NOMO-1 (cell line): ENCODE results near the gene GBX1.

Experiments used
- DNase-seq, 2 experiments: peaks; one replicate each; lab custom pipeline; 2025; ENCODE audit not compliant: unreplicated experiment in 2 of 2; lab: John Stamatoyannopoulos, UW

GBX1 gene

DNA sequence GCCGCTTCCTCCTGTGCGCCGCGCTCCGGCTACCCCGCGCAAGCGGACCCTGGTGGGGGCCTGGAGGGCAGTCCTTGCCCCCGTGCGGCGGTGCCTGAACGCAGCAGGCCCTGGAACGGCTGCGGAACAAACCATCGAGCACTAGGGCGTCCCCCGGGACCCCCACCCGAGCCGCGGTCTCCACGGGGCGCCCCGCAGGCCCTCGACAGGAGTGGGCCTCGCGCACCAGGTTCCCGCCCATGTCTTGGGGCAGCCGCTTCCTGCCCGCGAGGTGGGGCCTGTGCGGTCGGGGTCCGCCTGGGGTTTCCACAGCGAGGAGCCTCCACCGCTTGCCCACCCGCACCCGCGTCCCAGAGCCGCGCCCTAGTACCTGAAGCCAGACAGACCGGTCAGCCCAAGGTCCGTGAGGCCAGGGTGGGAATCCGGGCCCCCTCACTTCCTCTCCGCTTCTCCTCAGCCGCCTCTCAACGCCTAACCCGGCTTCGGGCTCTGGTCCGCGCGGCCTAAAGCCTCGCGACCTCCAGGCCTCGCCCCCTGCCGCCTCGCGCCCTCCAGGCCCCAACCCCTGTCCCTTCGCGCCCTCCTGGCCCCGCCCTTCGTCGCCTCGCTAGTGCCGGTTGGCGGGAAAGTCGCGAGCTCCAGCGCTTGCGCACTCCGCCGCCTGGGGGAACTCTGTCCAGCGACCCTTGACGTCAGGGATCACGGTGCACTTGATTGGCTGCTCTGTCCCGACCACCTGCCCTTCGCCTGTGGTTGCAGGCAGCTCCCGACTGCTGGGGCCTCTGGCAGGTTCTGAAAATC is 7.0 kb upstream of the GBX1 start:
- DNase-seq, result no peak

DNA sequence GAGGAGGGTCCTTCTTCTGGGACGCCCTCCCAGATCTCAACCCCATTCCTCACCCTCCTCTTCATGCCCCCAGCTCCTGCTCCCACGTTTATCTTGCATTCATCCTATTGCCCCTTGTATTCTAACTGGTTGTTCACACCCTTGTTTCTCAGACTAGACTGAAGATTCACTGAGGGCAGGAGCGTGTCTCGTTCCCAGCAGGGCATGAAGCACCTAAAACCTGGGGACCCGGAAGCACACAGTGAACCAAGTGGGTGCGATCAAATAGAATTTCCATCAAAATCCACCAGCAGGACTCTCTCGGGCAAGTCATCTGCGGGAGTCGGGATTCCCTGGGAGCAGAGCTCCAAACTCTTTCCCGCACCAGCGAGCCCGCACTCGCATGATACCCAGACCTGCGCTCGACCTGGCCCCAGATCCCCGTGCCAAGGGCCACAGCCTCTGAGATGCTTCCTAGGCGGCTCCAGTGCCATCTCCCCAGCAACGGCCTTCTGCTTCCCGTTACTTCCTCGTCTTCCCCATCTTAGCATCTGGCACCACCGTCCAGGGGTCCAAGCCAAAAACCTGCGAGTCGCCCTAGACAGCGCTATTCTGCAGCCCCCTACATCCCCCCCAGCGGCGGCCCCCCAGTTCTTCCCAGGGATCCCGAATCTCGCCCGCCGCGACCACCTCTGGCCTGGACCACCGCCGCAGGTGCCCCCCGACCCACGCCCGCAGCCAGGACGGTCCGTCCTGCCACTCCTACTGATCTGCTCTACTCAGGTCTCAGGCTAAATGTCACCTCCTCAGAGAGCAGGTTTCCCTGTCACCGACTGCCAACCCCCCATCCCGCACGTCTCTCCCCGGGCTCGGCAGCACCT is 6.1 kb upstream of the GBX1 start:
- no peak for DNase-seq

DNA sequence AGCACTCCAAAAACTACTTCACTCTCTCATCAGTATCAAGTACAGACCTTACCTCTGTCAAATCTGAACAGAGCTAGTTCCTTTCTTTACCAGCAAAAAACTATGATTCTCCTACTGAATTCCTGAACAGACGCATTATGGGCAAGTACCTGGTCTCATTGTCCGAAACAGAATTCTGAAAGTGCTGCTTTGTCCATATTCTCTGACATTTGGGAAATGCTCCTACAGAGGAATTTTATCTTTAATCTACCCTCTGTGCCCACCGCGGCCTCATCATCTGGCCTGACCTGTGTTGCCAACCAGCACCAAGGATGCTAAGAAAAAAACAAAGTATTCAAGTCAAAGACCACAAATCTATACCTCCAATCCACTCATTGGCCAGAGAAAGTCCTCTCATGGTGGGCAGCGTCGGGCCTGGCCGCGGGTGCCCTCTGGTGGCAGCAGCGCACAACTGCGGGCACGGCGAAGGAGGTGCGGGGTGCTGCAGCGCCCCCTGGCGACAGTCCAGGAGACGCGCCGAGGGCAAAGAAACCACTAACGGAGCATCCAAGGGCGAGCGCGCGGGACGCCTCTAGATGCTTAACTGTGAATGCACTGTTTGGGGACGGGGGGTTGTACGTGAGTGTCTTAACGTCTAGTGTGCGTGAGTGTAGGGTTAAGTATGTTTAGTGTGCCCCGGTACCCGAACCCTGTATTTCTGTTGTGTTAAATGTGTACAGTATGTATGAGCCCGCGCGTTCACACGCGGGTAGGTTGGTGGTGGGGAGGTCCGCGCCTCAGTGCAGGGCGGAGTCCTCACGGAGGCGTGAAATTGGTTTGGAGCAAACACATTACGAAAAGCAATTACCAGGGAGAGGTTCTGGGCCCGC is 5.0 kb upstream of the GBX1 start:
- DNase-seq, result peak; percentile 18 to 34

DNA sequence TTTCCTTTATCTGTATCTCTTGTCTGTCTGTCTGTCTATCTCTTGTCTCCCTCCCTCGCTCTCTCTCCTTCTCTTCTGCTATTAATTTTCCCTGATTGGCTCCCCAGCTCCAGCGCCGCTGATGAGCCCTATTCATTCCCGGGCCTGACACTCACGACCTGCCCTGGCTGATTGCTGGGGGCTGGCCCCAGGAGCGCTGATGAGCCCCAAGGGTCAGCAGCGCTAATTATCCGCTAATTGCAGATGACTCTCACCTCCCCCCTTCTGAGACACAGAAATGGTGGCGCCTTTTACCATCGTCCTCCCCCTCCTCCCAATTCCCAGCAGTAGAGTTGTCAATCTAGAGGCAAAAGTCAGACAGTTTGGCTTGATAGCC is 1.3 kb upstream of the GBX1 start:
- no peak for DNase-seq

DNA sequence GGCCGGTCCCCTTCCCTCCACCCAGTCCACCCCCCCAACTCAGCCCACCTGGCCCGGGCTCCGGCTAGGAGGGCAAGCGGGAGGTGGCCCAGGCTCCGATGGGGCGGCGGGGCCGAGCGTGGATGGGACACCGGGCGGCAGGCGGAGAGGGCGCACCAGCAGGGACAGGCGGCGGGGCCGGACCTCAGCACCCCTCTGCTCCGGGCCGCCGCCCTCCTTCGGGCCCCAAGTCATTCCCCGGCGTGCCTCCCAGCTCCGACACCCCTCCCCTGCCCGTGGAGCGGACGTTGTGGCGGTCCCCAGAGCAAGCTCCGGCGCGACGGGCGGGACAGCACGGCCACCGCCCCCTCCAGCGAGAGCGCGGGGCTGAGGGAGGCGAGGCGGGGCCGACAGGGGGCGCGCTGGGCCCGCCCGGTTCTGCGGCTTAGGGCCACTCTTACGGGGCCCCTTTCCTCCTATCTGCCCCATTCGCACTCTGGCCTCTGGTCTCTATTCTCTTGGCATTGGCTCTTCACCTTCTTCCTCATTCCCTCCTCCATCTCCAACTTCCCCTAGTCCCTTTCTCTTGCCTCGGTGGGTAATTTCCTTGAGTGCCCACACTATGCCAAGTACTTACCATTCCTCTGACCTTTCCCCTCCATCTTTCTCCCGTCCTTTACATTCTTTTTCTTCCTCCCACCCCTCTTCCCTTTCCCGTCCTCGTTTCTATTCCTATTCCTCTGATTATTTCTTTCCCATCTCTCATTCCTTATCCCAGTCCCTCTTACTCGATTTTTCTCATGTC is 701 bp upstream of the GBX1 start:
- DNase-seq, result peak; percentile 15 to 50

DNA sequence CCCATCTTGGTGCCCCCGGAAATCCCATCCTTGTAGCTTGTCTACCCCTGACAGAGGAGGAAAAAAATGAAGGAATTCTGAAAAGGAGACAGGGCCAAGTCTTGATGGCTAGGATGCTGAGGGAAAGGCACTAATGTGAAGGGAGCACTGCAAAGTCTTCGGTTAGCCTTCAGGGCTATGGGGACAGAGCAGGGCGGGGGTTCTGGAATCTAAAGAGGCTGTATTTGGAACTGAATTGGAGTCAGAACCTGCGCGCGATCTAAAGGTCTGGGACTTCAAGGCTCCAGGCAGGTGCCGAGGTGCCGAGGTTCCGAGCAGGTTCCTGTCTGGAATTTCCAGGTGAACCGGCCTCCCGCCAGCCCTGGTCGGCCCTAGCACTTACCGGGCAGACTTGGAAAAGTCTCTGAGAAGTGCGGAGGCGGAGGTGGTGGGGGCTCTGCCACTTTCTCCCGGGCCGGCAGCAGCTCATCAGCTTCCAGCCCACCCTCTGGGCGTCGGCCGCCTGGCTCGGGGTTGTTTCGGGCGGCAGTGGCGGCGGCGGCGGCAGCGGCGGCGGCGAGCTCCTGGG is 781 bp downstream of the GBX1 start:
- DNase-seq, result no peak

DNA sequence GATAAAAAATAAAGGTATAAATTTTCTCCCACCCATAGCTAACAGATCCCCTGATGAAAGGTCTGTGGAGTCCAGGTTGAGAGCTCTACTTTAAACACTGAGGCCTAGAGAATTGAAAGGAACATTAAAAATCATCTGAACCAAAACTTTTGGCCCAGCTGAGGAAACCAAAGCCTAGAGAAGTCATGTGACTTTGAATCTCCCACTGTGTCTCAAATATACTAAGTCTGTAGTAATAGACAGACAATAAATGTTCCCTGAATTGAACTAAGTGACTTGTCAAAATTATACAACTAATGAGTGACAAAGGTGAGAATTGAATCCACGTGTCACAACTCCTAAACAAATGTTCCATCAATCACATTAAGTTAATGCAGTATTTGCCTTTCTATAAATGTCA is 5.7 kb downstream of the GBX1 start:
- no peak for DNase-seq

DNA sequence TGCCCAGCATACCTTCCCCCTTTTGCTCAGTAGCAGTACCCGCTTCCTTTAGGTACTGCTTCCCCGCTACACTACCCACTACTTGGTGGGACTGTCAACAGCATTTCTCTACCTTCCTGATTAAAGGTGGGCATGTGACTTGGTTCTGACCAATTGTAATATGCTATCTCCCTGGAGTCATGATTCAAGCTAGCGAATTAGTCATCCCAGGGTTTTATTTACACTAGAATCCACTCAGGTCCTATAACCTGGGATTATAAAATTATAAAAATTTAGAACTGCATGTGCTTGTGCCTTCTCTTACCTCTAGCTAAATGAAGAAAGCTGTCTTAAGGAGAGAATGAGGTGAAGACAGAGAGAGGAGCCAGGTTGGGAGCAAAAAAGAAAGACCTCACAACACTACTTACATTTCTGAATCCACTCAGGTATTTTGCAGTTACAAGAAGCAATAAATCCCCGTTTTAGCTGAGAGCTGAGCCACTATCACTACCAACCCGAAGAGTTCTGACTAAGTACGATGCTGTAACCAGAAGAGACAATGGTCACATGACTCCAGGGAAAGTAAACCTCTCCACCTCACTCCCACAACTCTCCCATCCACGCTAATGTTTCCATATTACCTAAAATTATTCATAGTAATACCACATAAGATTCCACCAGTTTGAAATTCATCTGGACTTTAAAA is 9.7 kb downstream of the GBX1 start:
- DNase-seq, result no peak

DNA sequence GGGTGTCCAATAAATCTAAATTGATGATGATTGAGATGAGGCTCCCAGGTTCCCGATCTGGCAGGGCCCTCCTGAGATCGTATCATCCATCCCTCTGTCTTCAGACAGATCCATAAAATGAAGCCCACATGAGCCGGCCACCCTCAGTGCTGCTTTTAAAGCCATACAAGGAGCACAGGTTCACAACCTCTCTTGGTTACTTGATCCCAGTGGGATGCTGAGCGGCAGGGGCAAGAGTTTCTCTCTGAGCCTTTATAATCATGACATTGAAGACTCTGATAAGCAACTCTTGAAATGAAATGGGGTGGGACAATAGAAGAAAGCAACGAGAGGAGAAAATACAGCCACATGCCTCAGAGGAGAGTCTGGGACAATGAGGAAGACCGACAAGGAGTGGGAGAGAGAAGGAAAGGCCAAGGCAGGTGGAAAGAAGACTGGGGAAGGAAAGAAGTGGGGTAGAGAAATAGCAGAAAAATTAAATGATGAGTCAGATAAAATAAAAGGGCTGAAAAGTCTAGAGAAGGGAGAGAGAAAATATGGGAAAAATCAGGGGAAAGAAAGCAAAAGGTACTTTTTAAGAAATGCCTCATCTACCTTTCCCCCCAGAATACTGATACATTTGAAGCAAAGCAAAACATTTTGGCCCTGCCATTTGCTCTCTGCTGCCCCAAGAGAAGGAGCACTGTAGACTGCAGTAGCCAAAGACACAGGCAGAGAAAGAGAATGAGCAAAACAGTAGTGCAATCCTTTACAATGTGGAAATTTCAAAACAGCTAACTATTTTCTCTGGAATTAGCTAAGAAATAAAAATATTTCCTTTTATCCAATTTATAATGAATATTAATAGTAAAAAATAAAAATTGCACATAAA is 14.6 kb downstream of the GBX1 start:
- DNase-seq, result no peak

DNA sequence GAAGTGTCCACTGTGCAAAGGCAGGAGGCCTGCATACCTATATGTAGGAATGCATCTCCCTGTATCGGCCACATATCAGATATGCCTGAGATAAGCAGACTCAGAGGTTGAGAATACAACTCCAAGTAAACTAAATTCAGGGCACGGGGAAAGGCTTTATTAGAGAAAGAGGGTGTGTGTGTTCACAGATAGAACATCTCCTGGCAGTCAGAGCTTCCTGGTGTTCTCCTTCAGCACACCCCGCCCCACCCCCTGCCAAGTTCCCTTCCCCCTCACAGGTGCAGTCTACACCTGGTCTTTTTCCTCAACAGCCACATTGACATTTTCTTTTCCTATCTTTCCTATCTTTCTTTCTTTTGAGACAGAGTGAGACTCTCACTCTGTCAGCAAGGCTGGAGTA is 17.1 kb downstream of the GBX1 start:
- no peak for DNase-seq

DNA sequence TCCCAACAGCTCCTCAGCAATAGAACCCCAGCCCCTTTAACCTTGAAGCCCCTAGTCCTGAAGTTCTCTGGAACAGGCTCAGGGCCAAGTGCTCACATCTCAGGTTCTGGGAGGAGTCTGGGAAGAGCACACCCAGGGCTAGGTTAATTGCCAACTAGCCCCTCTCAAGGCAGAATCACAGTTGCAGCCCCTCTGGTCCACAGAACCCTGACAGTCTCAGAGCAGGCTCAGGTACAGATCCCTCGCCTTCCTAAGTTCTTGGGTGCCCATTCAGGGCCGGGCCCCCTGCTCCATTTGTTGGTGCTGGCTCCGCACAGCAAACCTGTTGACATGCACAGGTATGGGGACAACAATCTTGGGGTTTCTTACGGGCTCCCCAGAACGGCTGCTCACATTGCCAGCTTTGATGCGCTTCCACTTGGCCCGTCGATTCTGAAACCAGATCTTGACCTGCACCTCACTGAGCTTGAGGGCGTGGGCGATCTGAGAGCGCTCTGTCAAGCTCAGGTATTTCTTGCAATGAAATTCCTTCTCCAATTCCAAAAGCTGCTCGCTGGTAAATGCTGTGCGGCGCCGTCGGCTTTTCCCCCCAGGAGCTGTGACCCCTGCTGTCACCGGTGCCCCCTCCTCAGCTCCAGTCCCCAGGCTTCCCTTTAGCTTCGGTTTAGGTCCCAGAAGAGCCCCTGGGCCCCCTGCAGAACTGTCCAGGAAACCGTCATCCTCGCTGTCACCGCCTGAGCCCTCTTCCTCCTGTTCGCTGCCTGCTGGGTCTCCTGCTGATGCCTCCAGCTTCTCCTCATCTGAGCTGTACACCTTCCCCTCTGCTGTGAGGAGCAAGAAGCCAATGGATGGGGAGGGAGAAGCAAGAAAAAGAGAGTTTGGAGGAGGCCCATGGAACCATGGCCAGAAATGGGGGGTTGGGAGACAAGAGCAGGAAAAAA is 18.9 kb downstream of the GBX1 start:
- no peak for DNase-seq

DNA sequence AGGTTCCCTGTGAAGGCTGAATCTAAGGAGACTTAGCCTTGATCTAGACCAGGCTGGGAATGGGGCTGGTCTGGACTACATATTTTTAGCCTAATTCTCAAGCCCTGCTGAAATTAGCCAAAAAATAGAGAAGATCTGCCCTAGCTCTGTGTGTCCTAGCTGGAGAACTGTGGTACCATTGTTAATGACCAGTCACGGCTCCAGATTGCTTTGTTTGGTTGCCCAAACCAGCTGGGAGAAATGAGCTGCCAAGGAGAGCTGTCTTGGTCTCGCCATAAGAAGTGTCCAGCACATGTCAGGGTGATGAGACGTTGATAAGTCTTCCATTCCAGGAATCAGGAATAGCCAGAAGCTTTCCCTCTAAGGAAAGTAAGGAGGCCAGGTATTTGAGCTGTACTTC is 20.7 kb downstream of the GBX1 start:
- DNase-seq, result no peak

DNA sequence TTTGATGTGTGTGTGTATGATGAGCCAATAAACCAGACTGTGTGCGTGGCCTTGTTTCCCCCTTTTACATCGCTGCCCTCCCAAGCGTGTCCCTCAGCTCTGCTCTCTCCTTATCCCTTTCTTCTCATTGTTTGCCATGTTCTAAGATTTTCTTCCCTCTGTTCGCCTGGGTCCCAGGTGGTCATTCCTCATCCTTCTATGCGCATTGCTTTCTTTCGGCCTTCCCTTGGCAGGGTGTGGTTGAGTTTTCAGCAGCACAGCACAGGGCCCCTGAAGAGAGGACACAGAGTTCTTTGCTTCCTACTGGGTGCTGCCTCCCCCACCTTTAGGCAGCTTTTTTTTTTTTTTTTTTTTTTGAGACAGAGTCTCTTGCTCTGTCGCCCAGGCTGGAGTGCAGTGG is 23.1 kb downstream of the GBX1 start:
- no peak for DNase-seq

DNA sequence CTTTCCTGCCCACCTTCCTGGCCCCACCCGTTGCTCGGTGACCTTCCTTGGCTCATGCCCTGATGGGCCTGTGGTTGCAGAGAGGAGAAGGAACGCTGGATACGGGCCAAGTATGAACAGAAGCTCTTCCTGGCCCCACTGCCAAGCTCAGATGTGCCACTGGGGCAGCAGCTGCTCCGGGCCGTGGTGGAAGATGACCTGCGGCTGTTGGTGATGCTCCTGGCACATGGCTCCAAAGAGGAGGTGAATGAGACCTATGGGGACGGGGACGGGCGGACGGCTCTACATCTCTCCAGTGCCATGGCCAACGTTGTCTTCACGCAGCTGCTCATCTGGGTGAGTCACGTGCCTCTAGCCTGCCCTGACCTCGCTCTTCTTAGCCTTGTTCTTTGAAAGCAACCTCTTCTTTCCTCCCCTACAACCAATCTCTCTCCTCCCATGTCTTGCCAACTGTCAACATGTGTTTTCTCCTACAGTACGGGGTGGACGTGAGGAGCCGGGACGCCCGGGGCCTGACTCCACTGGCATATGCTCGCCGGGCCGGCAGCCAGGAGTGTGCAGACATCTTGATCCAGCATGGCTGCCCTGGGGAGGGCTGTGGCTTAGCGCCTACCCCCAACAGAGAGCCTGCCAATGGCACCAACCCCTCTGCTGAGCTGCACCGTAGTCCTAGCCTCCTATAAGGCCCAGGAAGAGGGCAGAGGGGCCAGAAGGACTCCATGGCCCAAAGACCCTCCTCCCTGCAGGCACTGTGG is 24.1 kb downstream of the GBX1 start:
- DNase-seq, result no peak

DNA sequence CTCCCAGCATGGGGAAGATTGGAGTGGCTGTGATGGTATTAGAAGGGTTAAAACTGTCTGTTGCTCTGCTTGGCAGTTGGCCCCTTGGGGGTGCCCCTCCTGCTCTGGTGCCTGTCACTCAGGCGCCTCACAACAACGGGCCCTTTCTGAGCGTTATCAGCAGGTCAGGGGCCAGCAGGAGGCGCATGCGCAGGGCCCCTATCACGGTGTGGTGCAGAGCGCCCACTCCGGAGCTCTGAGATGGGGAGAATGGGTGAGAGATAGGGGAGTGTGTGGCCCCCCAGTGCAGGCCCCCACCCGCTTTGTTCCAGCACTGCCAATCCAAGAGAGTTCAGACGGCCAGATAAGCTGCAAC is 24.8 kb downstream of the GBX1 start:
- no peak for DNase-seq

DNA sequence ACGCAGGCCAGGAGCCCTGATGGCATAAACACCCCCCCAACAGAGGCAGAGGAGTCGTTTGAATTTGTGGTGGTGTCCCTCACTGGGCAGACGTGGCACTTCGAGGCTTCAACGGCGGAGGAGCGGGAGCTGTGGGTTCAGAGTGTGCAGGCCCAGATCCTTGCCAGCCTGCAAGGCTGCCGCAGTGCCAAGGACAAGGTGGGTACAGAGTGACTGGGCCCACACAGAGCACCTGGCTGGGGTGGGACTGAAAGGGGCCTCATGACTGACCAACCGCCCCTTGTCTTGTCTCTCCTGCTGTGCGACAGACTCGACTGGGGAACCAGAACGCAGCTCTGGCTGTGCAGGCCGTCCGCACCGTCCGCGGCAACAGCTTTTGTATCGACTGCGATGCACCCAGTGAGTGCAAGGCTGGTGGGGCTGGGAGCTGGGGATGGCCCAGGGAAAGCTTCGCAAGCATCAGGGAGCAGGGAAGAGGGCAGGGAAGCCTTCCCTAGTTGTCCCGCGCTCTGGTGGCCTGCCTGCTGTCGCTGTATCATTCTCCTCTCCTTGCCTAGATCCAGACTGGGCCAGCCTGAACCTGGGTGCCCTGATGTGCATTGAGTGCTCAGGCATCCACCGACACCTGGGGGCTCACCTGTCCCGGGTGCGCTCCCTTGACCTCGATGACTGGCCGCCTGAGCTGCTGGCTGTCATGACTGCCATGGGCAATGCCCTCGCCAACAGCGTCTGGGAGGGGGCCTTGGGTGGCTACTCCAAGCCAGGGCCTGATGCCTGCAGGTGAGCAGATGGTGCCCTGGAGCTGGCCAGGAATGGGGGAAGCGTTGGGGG is 25.4 kb downstream of the GBX1 start:
- no peak for DNase-seq
